T1000 (cell line): Measurements from ENCODE around the gene RAB5IF.
A peak's percentile ranks its signal among the peaks of the same experiment; 100 is the strongest.
"Not testable (repeated sequence)": the region's sequence is repeated elsewhere in the genome, so short reads cannot be mapped to it uniquely, and the experiment has no call there.

Experiments used
- DNase-seq: peaks from one replicate; lab custom pipeline; 2025; ENCODE audit warnings: mixed read lengths; lab: John Stamatoyannopoulos, UW

RAB5IF gene

DNA sequence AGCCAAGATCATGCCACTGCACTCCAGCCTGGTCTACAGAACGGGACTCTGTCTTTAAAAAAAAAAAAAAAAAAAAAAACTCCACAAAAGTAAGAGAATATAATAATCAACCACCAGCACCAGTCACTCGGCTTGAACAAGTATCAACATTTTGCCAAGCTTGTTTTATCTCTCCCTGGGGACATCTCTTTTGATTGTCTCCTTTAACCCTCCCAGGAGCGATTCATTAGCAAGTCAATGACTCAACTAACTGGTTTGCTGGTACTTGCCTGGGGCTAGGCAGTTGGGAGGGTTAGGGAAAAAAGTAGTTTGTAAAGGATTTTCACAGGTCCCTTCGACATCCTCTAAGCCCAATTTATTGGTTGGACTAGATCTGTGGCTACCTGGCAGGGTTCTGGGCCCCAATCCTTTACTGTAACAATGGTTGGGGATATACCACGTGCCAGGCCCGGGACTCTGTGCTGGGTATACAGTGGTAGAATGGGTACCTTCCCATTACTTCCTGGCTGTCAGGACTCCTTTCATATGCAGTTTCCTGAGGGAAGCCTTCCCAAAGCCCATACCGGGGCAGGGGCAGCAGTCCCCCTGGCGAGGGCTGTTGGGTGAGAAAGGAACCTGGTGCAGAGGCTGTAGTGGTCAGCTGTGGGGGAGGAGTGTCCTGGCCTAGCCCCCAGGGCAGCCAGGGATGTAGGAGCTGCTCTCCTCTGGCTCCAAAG is 20.0 kb upstream of the RAB5IF start:
- DNase-seq, result peak; percentile 82

- DNase-seq, result no peak
Measured at GRCh38 chr20:36587388-36588070, 18.1 kb upstream of the RAB5IF start.

DNA sequence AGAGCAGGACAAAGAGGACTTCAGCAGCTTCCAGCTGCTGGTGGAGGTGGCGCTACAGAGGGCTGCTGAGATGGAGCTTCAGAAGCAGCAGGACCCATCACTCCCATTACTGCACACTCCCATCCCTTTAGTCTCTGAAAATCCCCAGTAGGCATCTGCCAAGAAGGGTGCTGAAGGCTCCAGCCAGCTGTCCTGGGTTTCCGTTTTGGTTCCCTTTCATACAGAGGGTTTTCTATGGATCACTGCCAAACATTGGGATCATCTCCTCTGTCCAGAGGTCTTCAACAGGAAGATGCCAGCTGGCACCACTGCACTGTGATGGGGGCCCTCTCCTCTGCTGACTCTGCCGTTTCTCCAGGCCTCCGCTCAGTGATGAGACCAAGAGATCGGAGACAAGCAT is 14.3 kb upstream of the RAB5IF start:
- DNase-seq, result no peak

DNA sequence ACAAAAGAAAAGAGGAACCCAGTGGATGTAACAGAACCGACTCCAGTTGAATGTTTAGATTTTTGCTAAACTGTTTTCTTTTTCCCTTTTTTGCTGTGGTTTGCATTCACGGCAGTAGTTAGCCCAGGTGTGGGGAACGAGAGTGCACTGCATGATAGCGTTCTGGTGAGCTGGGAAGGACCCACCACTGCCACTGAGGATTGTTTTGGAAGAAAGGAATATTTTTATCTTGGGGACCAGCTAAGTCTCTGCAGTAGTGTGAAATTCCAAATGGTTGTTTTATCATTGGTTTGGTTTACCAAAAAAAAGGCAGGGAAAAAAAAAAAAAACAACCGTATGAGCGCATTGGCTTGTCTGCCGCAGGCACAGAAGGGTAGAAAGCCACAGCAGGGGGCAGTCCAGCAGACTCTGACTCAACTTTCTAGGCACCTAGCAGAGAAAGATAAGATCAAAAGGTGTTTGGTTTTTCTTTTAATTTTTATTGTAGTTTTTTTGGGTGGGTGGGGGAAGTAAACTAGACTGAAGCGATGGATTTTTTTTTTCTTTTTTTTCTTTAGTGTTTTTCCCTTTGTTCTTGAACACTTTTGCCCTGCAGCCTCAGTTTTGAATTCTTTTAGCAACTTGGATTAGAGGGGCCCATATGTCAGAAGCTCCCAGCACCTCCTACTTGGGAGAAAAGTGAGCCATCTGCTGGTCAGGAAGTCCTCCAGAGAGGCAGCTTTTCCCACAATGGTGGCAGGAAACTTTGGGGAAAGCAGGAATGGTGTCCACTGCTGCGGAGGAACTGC is 13.5 kb upstream of the RAB5IF start:
- DNase-seq, result no peak

- no peak for DNase-seq
Measured at GRCh38 chr20:36593347-36593929, 12.1 kb upstream of the RAB5IF start.

- no peak for DNase-seq
Measured at GRCh38 chr20:36599912-36600345, 5.7 kb upstream of the RAB5IF start.

- DNase-seq, result no peak
Measured at GRCh38 chr20:36601540-36601939, 4.0 kb upstream of the RAB5IF start.

DNA sequence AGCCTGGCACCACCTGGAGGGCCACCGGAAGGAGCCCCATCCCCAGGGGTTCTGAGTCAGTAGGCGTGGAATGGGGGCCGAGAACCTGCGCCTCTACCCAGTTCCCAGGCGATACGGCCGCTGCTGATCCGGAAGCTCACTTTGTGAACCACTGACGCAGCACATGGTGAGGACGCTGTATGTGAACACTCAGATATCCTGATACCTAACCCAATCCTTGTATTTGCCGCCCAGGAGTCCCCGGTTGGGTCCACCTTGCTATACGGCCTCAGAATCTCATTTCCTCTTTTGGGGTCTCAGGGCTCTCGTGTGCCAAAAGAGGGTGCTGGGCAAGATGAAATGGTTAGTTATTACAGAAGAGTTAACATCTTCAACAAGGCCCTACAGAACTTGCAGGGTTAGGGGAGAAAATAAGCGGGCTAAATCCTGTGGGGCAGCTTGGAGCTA is 604 bp upstream of the RAB5IF start:
- DNase-seq, result no peak

GRCh38 chr20:36606158-36607066 is 833 bp downstream of the RAB5IF start:
- DNase-seq, result no peak

- DNase-seq, result no peak
Measured at GRCh38 chr20:36607586-36608387, 2.2 kb downstream of the RAB5IF start.

- not testable (repeated sequence) for DNase-seq
Measured at GRCh38 chr20:36608388-36608728, 2.8 kb downstream of the RAB5IF start.

DNA sequence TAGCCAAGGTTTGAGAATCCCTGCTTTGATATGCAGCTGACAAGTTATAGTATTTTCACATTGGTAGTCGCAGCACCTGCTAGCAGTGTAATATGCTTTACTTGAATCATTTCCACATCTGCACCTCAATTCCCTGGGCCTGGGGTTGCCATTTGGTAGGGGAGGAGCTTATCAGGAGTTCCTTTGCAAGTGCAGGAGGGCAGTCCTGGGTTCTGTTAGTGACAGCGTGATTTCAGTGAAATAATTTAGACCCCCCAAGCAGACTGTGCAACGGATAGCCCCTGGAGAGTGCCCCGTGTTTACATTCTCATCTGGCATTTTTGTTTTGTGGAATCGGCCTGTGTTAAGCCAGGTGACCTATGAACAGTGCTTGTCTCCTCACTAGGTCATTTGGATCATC is 6.0 kb downstream of the RAB5IF start:
- DNase-seq, result no peak

DNA sequence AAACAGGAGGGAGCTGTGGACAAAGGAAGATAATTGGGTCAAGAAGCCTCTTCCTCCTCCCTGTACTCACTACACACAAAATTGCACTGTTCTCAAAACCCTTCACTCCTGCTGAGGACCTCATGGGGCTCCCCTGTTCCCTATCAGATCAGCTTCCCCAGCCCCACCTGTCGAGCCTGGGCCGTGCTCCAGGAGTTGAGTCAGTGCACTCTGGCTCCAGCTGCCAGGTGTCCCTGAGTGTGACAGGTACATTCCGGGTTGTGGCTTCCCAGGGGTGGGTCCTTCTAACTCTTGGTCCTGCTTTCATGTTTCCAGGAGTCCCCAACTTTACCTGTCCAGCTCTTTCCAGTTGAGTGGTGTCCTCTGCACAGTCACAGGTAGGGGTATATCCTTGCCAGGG is 8.4 kb downstream of the RAB5IF start:
- DNase-seq, result no peak

DNA sequence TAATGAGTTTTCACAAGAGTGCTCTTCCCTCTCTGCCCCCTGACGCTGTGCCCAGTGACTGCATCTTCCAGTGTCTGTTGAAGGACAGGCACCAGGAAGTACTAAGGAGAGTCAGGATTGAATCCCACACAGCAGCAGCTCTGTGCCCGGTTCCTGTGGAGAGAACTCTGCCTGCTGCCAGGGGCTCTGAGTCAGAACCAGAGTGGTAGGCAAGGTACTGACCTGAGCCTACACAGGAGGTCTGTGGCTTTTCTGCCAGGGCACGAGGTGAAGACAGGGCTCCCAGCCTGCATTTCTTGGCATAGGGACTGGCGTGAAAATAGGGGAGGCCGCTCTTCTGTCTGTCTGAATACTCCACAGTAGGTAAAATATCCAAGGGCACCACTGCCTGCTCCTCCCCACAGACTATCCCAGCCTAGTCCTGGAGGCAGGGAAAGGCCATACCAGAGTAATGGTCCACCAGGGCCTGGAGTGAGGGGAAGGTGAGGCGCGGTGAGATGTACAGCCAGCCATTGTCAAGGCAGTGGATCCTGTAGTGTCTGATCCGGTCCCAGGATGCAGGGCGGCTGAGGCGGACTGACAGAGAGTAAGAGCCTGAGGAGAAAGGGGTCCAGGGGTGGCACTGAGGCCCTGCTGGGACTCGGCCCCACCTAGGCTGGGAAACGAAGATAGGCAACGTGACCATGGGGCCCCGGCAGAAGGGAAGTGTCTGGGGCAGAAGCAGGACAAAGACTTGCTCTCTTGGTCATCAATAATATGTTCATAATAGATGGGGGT is 9.4 kb downstream of the RAB5IF start:
- no peak for DNase-seq

GRCh38 chr20:36620917-36621316 is 15.3 kb downstream of the RAB5IF start:
- DNase-seq, result no peak

DNA sequence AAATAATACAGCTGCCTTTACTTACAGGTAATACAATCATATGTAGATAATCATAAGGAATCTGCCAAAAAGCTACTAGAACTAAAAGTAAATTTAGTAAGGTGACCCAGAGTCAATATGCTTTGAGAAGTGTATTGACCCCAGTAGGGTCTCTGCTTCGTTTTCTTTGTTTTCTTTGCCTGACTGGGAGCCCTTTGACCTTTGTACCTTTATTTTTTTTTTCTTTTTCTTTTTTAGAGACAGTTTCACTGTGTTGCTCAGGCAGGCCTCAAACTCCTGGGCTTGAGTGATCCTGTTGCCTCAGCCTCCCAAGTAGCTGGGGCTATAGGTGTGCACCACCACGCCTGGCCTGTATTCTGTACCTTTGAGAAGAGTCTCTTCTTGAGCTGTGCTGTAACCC is 17.9 kb downstream of the RAB5IF start:
- DNase-seq, result no peak

GRCh38 chr20:36624068-36624943 is 18.7 kb downstream of the RAB5IF start:
- no peak for DNase-seq

GRCh38 chr20:36624944-36625324 is 19.4 kb downstream of the RAB5IF start:
- no peak for DNase-seq

- no peak for DNase-seq
Measured at GRCh38 chr20:36628076-36628475, 22.5 kb downstream of the RAB5IF start.
